Measurements from ENCODE around the gene TMEM86B. TPM values are rescaled to one million over a fixed set of nuclear protein-coding genes. Genes with fewer than 3 reads are reported as not detected.

Gene TMEM86B
- total RNA-seq, 4 donors from 2014 or later, result 1.6 to 5.8 (median 2.9) TPM

- Histone ChIP-seq H3K36me3 (peaks cover 0 to 4% of the 10 kb centered on the region in 2 donors), H3K27ac (no peak overlapping the region), H3K9me3 (no peaks in the 10 kb centered on the region), H3K4me3 (replicated peaks in 1 of 3) (no peak overlapping the region), H3K4me1 (no peaks in the 10 kb centered on the region), H3K27me3 (no peaks in the 10 kb centered on the region)
- TF ChIP-seq CTCF (IDR thresholded peaks at IDR 0.05), result no peak
- TF ChIP-seq POLR2A (IDR thresholded peaks at IDR 0.05), result no peak
- no peak for DNase-seq
- intact Hi-C loops (cut with DNase I), result no loop called here
- 95 to 96% methylated on average over 3 of the region's 3 CpGs for WGBS, 2 donors
These were observed 37.8 kb upstream of the TMEM86B start for GRCh38 chr19:55266404-55266803.

GRCh38 chr19:55265723-55266386 lies 37.3 kb upstream of the TMEM86B start:
- intact Hi-C loops (cut with DNase I), result no loop called here
- Histone ChIP-seq H3K27me3 (no peaks in the 10 kb centered on the region), H3K27ac (no peak overlapping the region), H3K36me3 (peaks cover 0 to 4% of the 10 kb centered on the region in 2 donors), H3K4me3 (replicated peaks in 1 of 3) (no peak overlapping the region), H3K4me1 (no peaks in the 10 kb centered on the region), H3K9me3 (no peaks in the 10 kb centered on the region)
- WGBS, 2 donors, result 88 to 98% methylated on average over 12 of the region's 12 CpGs
- no peak for DNase-seq
- TF ChIP-seq CTCF (IDR thresholded peaks at IDR 0.05), result no peak
- no peak for TF ChIP-seq POLR2A (IDR thresholded peaks at IDR 0.05)

- Histone ChIP-seq H3K9me3 (no peaks in the 10 kb centered on the region), H3K4me3 (replicated peaks in 1 of 3) (no peak overlapping the region), H3K27ac (no peak overlapping the region), H3K36me3 (peaks cover 0 to 4% of the 10 kb centered on the region in 2 donors), H3K4me1 (peaks cover 0 to 2% of the 10 kb centered on the region in 2 donors), H3K27me3 (no peaks in the 10 kb centered on the region)
- 89 to 90% methylated on average over 16 of the region's 16 CpGs for WGBS, 2 donors
- intact Hi-C loops (cut with DNase I), result no loop called here
- DNase-seq, result no peak
- TF ChIP-seq CTCF (IDR thresholded peaks at IDR 0.05) (no peak), POLR2A (IDR thresholded peaks at IDR 0.05) (no peak)
These were observed 36.6 kb upstream of the TMEM86B start for GRCh38 chr19:55265173-55265572.

- no peak for DNase-seq
- 91 to 95% methylated on average over 5 of the region's 5 CpGs for WGBS, 2 donors
- intact Hi-C loops (cut with DNase I), result no loop called here
- Histone ChIP-seq H3K36me3 (no peaks in the 10 kb centered on the region), H3K9me3 (no peaks in the 10 kb centered on the region), H3K4me1 (peaks cover 5 to 8% of the 10 kb centered on the region in 2 donors), H3K27ac (no peak overlapping the region), H3K27me3 (no peaks in the 10 kb centered on the region), H3K4me3 (replicated peaks in 1 of 3) (no peak overlapping the region)
- TF ChIP-seq POLR2A (IDR thresholded peaks at IDR 0.05) (no peak), CTCF (IDR thresholded peaks at IDR 0.05) (no peak)
These were observed 36.0 kb upstream of the TMEM86B start for GRCh38 chr19:55264531-55264930.

- TF ChIP-seq POLR2A (IDR thresholded peaks at IDR 0.05) (no peak), CTCF (IDR thresholded peaks at IDR 0.05) (no peak)
- 92 to 96% methylated on average over 7 to 9 of the region's 9 CpGs for WGBS, 2 donors
These were observed 33.8 kb upstream of the TMEM86B start for GRCh38 chr19:55262359-55262758.

More at GRCh38 chr19:55262359-55262758, 33.8 kb upstream of the TMEM86B start:
- peaks cover 11 to 13% of the 10 kb centered on the region in 2 donors for H3K4me1 ChIP-seq
- no peaks in the 10 kb centered on the region for H3K9me3 ChIP-seq
- no peak overlapping the region for H3K27ac ChIP-seq
- DNase-seq, result no peak
- intact Hi-C loops (cut with DNase I), result no loop called here
- H3K4me3 ChIP-seq (replicated peaks in 1 of 3), result no peak overlapping the region
- H3K36me3 ChIP-seq, result no peaks in the 10 kb centered on the region
- H3K27me3 ChIP-seq, result no peaks in the 10 kb centered on the region

All from thyroid gland (tissue), 4 donors.